ENCODE measurements around the gene EHF. TPM values are rescaled to one million over a fixed set of nuclear protein-coding genes. Genes with fewer than 3 reads are reported as not detected.

EHF gene
- total RNA-seq, 1 donor from 2014 or later = not detected

DNA sequence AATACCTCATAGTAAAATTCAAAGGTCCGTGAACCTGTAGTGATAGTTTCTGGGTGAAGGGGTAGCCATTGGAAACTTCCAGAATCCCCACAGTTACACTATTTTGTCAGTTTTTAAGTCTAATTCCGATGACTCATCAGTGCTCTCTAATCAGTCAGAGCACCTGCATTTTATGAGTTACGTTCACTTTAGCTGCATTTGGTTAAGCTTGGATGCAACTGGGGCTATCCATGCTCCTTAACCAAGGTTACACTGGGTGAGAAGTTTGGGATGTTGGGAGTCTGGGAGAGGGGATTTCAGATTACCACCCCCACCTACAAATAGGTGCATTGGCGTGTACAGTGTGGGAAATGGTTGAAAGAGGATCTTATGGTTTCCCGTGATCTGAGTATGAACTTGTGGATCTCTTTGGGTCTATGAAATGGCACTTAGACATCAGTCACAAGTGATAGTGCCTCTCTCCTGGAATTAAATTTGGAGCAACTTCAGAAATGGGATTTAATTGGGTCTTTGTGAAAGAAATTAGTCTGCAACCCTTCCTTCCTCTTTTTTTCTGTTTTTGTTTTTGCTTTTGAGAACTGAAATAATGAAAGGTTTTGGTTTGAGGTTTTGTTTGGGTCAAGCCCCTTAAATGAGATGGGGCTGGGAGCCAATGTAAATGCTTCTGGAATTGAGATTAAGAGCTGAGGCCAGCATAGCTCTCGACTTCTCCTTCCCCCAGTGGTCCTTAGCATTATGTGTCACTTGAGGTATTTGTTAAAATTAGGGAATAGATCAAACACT, 31.5 kb downstream of the EHF start:
- TF ChIP-seq, protein P1, sequence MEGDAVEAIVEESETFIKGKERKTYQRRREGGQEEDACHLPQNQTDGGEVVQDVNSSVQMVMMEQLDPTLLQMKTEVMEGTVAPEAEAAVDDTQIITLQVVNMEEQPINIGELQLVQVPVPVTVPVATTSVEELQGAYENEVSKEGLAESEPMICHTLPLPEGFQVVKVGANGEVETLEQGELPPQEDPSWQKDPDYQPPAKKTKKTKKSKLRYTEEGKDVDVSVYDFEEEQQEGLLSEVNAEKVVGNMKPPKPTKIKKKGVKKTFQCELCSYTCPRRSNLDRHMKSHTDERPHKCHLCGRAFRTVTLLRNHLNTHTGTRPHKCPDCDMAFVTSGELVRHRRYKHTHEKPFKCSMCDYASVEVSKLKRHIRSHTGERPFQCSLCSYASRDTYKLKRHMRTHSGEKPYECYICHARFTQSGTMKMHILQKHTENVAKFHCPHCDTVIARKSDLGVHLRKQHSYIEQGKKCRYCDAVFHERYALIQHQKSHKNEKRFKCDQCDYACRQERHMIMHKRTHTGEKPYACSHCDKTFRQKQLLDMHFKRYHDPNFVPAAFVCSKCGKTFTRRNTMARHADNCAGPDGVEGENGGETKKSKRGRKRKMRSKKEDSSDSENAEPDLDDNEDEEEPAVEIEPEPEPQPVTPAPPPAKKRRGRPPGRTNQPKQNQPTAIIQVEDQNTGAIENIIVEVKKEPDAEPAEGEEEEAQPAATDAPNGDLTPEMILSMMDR (IDR thresholded peaks at IDR 0.05) = no peak
- no peak for DNase-seq (ENCODE audit: extremely low spot score, unreplicated experiment)
- Mint-ChIP-seq H3K27ac (ENCODE audit: unreplicated experiment) (no peak overlapping the region), H3K27me3 (ENCODE audit: unreplicated experiment) (no peaks in the 10 kb centered on the region), H3K4me1 (ENCODE audit: unreplicated experiment) (peaks cover 3% of the 10 kb centered on the region), H3K4me3 (ENCODE audit: unreplicated experiment) (no peak overlapping the region), H3K36me3 (ENCODE audit: unreplicated experiment) (no peaks in the 10 kb centered on the region), H3K9me3 (ENCODE audit: unreplicated experiment) (peaks cover 3% of the 10 kb centered on the region)

GRCh38 chr11:34653031-34653430, 32.1 kb downstream of the EHF start:
- H3K36me3 Mint-ChIP-seq (ENCODE audit: unreplicated experiment) = no peaks in the 10 kb centered on the region

GRCh38 chr11:34653851-34654482, 33.1 kb downstream of the EHF start:
- Mint-ChIP-seq H3K27ac (ENCODE audit: unreplicated experiment) (no peak overlapping the region), H3K4me1 (ENCODE audit: unreplicated experiment) (peaks cover 3% of the 10 kb centered on the region), H3K9me3 (ENCODE audit: unreplicated experiment) (peaks cover 3% of the 10 kb centered on the region), H3K4me3 (ENCODE audit: unreplicated experiment) (no peak overlapping the region), H3K36me3 (ENCODE audit: unreplicated experiment) (no peaks in the 10 kb centered on the region), H3K27me3 (ENCODE audit: unreplicated experiment) (peaks cover 6% of the 10 kb centered on the region)
- TF ChIP-seq, protein P1 (IDR thresholded peaks at IDR 0.05) = no peak
- no peak for DNase-seq (ENCODE audit: extremely low spot score, unreplicated experiment)

More at GRCh38 chr11:34653031-34653430, 32.1 kb downstream of the EHF start:
- Mint-ChIP-seq H3K27me3 (ENCODE audit: unreplicated experiment) (no peaks in the 10 kb centered on the region), H3K4me3 (ENCODE audit: unreplicated experiment) (no peak overlapping the region), H3K4me1 (ENCODE audit: unreplicated experiment) (peaks cover 3% of the 10 kb centered on the region), H3K27ac (ENCODE audit: unreplicated experiment) (no peak overlapping the region), H3K9me3 (ENCODE audit: unreplicated experiment) (peaks cover 3% of the 10 kb centered on the region)
- DNase-seq (ENCODE audit: extremely low spot score, unreplicated experiment) = no peak
- TF ChIP-seq, protein P1 (IDR thresholded peaks at IDR 0.05) = no peak

- H3K36me3 Mint-ChIP-seq (ENCODE audit: unreplicated experiment) = no peaks in the 10 kb centered on the region
- no peak overlapping the region for H3K27ac Mint-ChIP-seq (ENCODE audit: unreplicated experiment)
- no peak for DNase-seq (ENCODE audit: extremely low spot score, unreplicated experiment)
- TF ChIP-seq, protein P1 (IDR thresholded peaks at IDR 0.05) = no peak
- H3K4me3 Mint-ChIP-seq (ENCODE audit: unreplicated experiment) = no peak overlapping the region
- H3K27me3 Mint-ChIP-seq (ENCODE audit: unreplicated experiment) = peaks cover 6% of the 10 kb centered on the region
- H3K9me3 Mint-ChIP-seq (ENCODE audit: unreplicated experiment) = peaks cover 3% of the 10 kb centered on the region
- peaks cover 3% of the 10 kb centered on the region for H3K4me1 Mint-ChIP-seq (ENCODE audit: unreplicated experiment)
Measured at GRCh38 chr11:34654483-34655334, 33.8 kb downstream of the EHF start.
